Measurements from ENCODE around the gene MSX1. TPM values are rescaled to one million over a fixed set of nuclear protein-coding genes. Genes with fewer than 3 reads are reported as not detected.

The MSX1 gene
- total and polyA plus RNA-seq, 2 experiments from 2014 or later, result 0.61 TPM; not detected in 1

DNA sequence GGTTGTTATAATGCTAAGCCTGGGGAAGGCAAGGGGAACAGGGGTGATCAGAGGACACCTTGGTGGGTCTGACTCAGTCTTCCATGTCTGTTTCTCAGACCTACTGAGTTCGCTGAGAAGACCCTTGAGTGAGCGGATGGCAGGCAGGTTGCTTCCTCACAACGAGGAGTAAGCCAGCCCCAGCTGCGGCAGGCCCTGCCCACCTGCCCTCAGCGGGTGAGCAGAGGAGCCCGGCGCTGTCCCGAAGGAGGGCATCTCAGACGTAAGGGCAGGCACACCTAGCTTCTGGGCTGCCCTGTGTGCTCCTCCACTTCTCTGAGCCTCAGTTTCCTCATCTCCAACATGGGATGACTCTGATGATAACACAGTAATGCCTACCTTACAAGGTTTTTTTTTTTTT, 30.3 kb downstream of the MSX1 start:
- no peaks in the 10 kb centered on the region for H3K9me3 Mint-ChIP-seq
- H3K4me2 ChIP-seq, result no peak overlapping the region
- H3K9me2 ChIP-seq (ENCODE audit: insufficient read depth), result peaks cover 6% of the 10 kb centered on the region; the same call in 1 of the 2 replicates
- H3K4me3 Mint-ChIP-seq, result no peak overlapping the region
- no peaks in the 10 kb centered on the region for H3K4me1 Mint-ChIP-seq
- no peaks in the 10 kb centered on the region for H3F3A ChIP-seq (replicated peaks; ENCODE audit: low read depth)
- ATAC-seq, result no peak; the same call in 2 of the 3 replicates
- no peaks in the 10 kb centered on the region; the same call in 1 of the 2 replicates for H3K27me3 ChIP-seq (ENCODE audit: insufficient read depth)
- no peaks in the 10 kb centered on the region; the same call in 1 of the 2 replicates for H3K4me1 ChIP-seq (ENCODE audit: insufficient read depth)
- H3K27me3 Mint-ChIP-seq (ENCODE audit: insufficient read depth, low read depth, poor library complexity), result peaks cover 5% of the 10 kb centered on the region
- TF ChIP-seq EZH2 (IDR thresholded peaks at IDR 0.05; ENCODE audit: low read depth, unreplicated experiment), result no peak
- TF ChIP-seq POLR2AphosphoS5 (IDR thresholded peaks at IDR 0.05; ENCODE audit: low read depth), result no peak
- no peak for TF ChIP-seq ZNF331 (CRISPR knock-in tag; IDR thresholded peaks at IDR 0.05; ENCODE audit: low read depth)
- TF ChIP-seq STAT1 (IDR thresholded peaks at IDR 0.05; ENCODE audit: unreplicated experiment), result no peak
- no peak for TF ChIP-seq JUNB (IDR thresholded peaks at IDR 0.05; ENCODE audit: unreplicated experiment)
- TF ChIP-seq CTCF (conservative IDR thresholded peaks at IDR 0.05; ENCODE audit: low read depth in 2 of 2), result no peak
- TF ChIP-seq EZH2phosphoT487 (IDR thresholded peaks at IDR 0.05; ENCODE audit: unreplicated experiment), result no peak
- no peak for TF ChIP-seq CREB1 (CRISPR knock-in tag; IDR thresholded peaks at IDR 0.05; ENCODE audit: low read depth)
- no peak for TF ChIP-seq ETS1 (IDR thresholded peaks at IDR 0.05)
- no peak for TF ChIP-seq REST (IDR thresholded peaks at IDR 0.05; ENCODE audit: unreplicated experiment)
- TF ChIP-seq ZNF462 (CRISPR knock-in tag; IDR thresholded peaks at IDR 0.05), result no peak
- no peak for TF ChIP-seq NANOG (IDR thresholded peaks at IDR 0.05; ENCODE audit: borderline replicate concordance)
- TF ChIP-seq ZNF114 (CRISPR knock-in tag; IDR thresholded peaks at IDR 0.05), result no peak
- H3K27ac Mint-ChIP-seq, result no peak overlapping the region
- H3K79me2 ChIP-seq (replicated peaks; ENCODE audit: insufficient read depth), result no peaks in the 10 kb centered on the region
- no peak for DNase-seq (ENCODE audit: low spot score)
- no peak overlapping the region for H2AFZ ChIP-seq
- no peaks in the 10 kb centered on the region for H3K36me3 Mint-ChIP-seq (ENCODE audit: low read depth)
- H3K27ac ChIP-seq (ENCODE audit: low read depth), result no peak overlapping the region
- H3K36me3 ChIP-seq (ENCODE audit: insufficient read depth), result no peaks in the 10 kb centered on the region
- H3K4me3 ChIP-seq, result no peak overlapping the region
- no peaks in the 10 kb centered on the region; the same call in 1 of the 2 replicates for H4K20me1 ChIP-seq (replicated peaks; ENCODE audit: insufficient read depth)

All from GM23338 (cell line).